NCI-H524 (cell line): ENCODE results near the gene P2RY6.

Experiments used
- DNase-seq, 2 experiments: peaks; one replicate each; lab custom pipeline; 2025; lab: John Stamatoyannopoulos, UW

P2RY6 gene

GRCh38 chr11:73334384-73335203, 62.5 kb downstream of the P2RY6 start:
- DNase-seq, result peak in 1 of 2 experiments; percentile 36

- peak; percentile 64 to 80 for DNase-seq
Measured at GRCh38 chr11:73335204-73335923, 63.2 kb downstream of the P2RY6 start.

GRCh38 chr11:73337846-73338245, 65.7 kb downstream of the P2RY6 start:
- no peak for DNase-seq

GRCh38 chr11:73338279-73338678, 66.1 kb downstream of the P2RY6 start:
- DNase-seq, result no peak

- no peak for DNase-seq
Measured at GRCh38 chr11:73340164-73340563, 68.0 kb downstream of the P2RY6 start.

- peak in 1 of 2 experiments; percentile 29 for DNase-seq
Measured at GRCh38 chr11:73342633-73343032, 70.5 kb downstream of the P2RY6 start.

- DNase-seq, result no peak
Measured at GRCh38 chr11:73343076-73343873, 71.1 kb downstream of the P2RY6 start.

- DNase-seq, result peak in 1 of 2 experiments; percentile 32
Measured at GRCh38 chr11:73344191-73344607, 72.1 kb downstream of the P2RY6 start.

GRCh38 chr11:73345481-73346160, 73.5 kb downstream of the P2RY6 start:
- no peak for DNase-seq

- no peak for DNase-seq
Measured at GRCh38 chr11:73346186-73346935, 74.2 kb downstream of the P2RY6 start.

- DNase-seq, result no peak
Measured at GRCh38 chr11:73347067-73347466, 74.9 kb downstream of the P2RY6 start.
